WTC11 (cell line): Measurements from ENCODE around the gene RAI1. TPM values are rescaled to one million over a fixed set of nuclear protein-coding genes. Genes with fewer than 3 reads are reported as not detected.
A peak's percentile ranks its signal among the peaks of the same experiment; 100 is the strongest.

Experiments used
- ATAC-seq: fragments of 200-7000 bp; cut with Tn5 transposase; 2 replicates; pipeline ENCODE4 v1.10.0; 2021; ENCODE audit warnings: mild to moderate bottlenecking, moderate library complexity
- CTCF ChIA-PET: fragments of 300-600 bp; sonication (Branson Sonifier 250); formaldehyde crosslinking; loops from one replicate; lab custom pipeline; 2021; ENCODE audit warnings: antibody characterized with exemption; lab: Charles Lee
- POLR2A ChIA-PET: fragments of 350-600 bp; sonication (Branson Sonifier 250); formaldehyde crosslinking; loops from one replicate; lab custom pipeline; 2021; ENCODE audit warnings: antibody characterized with exemption; lab: Charles Lee
- DNase-seq: peaks from one replicate; pipeline ENCODE4 v3.0.0; 2021; ENCODE audit warnings: low spot score
- H3K27ac Mint-ChIP-seq: 2 replicates; pipeline ENCODE4 v1.8.0; 2021; ENCODE audit warnings: mixed read lengths
- H3K27me3 Mint-ChIP-seq: 2 replicates; pipeline ENCODE4 v1.8.0; 2021; ENCODE audit warnings: low read depth, mild to moderate bottlenecking, moderate library complexity, mixed read lengths
- H3K36me3 Mint-ChIP-seq: 2 replicates; pipeline ENCODE4 v1.8.0; 2021; ENCODE audit warnings: mixed read lengths
- H3K4me1 Mint-ChIP-seq: 2 replicates; pipeline ENCODE4 v1.8.0; 2022; ENCODE audit warnings: mixed read lengths
- H3K4me3 Mint-ChIP-seq: 2 replicates; pipeline ENCODE4 v1.8.0; 2021; ENCODE audit warnings: mild to moderate bottlenecking, moderate library complexity, mixed read lengths
- H3K9me3 Mint-ChIP-seq: 2 replicates; pipeline ENCODE4 v1.8.0; 2021; ENCODE audit warnings: mixed read lengths
- ATF1 ChIP-seq: sonication (generic); formaldehyde crosslinking; IDR thresholded peaks from 2 replicates; pipeline ENCODE4 v1.8.1; 2023; ENCODE audit warnings: mild to moderate bottlenecking, moderate library complexity, missing genetic modification reagents
- ATF3 ChIP-seq: sonication (generic); formaldehyde crosslinking; conservative IDR thresholded peaks from 2 replicates; pipeline ENCODE4 v1.8.1; 2022; ENCODE audit warnings: mild to moderate bottlenecking, missing genetic modification reagents
- ATF6 ChIP-seq: sonication (generic); formaldehyde crosslinking; IDR thresholded peaks from 2 replicates; pipeline ENCODE4 v1.8.1; 2023; ENCODE audit warnings: mild to moderate bottlenecking, missing genetic modification reagents
- CREB1 ChIP-seq: sonication (generic); formaldehyde crosslinking; IDR thresholded peaks from 2 replicates; pipeline ENCODE4 v1.8.0; 2023; ENCODE audit warnings: mild to moderate bottlenecking, missing genetic modification reagents
- CTCF ChIP-seq: fragments of 200-600 bp; IDR thresholded peaks from 2 replicates; pipeline ENCODE4 v1.8.0; 2022; ENCODE audit warnings: antibody characterized with exemption
- E2F5 ChIP-seq: sonication (generic); formaldehyde crosslinking; IDR thresholded peaks from 2 replicates; pipeline ENCODE4 v1.8.1; 2022; ENCODE audit warnings: mild to moderate bottlenecking, moderate library complexity, missing genetic modification reagents
- ESRRA ChIP-seq: sonication (generic); formaldehyde crosslinking; IDR thresholded peaks from 2 replicates; pipeline ENCODE4 v1.8.1; 2022; ENCODE audit warnings: mild to moderate bottlenecking, missing genetic modification reagents, borderline replicate concordance
- FOXJ3 ChIP-seq: sonication (generic); formaldehyde crosslinking; IDR thresholded peaks from 2 replicates; pipeline ENCODE4 v1.9.0; 2021; ENCODE audit warnings: missing genetic modification reagents, mild to moderate bottlenecking, borderline replicate concordance
- FOXK1 ChIP-seq: sonication (generic); formaldehyde crosslinking; IDR thresholded peaks from 2 replicates; pipeline ENCODE4 v1.8.0; 2022; ENCODE audit warnings: mild to moderate bottlenecking, moderate library complexity, missing genetic modification reagents
- NFATC4 ChIP-seq: fragments of 250-450 bp; sonication (Bioruptor Pico); IDR thresholded peaks from 2 replicates; pipeline ENCODE4 v1.9.0; 2021; ENCODE audit warnings: mild to moderate bottlenecking
- NFE2L1 ChIP-seq: sonication (generic); formaldehyde crosslinking; IDR thresholded peaks from 2 replicates; pipeline ENCODE4 v1.8.1; 2023; ENCODE audit warnings: missing genetic modification reagents
- NFYB ChIP-seq: sonication (generic); formaldehyde crosslinking; conservative IDR thresholded peaks from 2 replicates; pipeline ENCODE4 v1.8.0; 2022; ENCODE audit warnings: low read depth, missing genetic modification reagents
- OVOL2 ChIP-seq: fragments of 250-450 bp; sonication (Bioruptor Pico); IDR thresholded peaks from 2 replicates; pipeline ENCODE4 v1.9.0; 2021; ENCODE audit warnings: mild to moderate bottlenecking, borderline replicate concordance
- SMAD3 ChIP-seq: sonication (generic); formaldehyde crosslinking; IDR thresholded peaks from 2 replicates; pipeline ENCODE4 v1.8.0; 2022; ENCODE audit warnings: missing genetic modification reagents, mild to moderate bottlenecking, borderline replicate concordance
- SOX15 ChIP-seq: fragments of 250-450 bp; sonication (Bioruptor Pico); IDR thresholded peaks from 2 replicates; pipeline ENCODE4 v1.9.0; 2021; ENCODE audit warnings: mild to moderate bottlenecking
- SP1 ChIP-seq: sonication (generic); formaldehyde crosslinking; conservative IDR thresholded peaks from 2 replicates; pipeline ENCODE4 v1.8.1; 2022; ENCODE audit warnings: missing genetic modification reagents
- TEAD4 ChIP-seq: sonication (generic); formaldehyde crosslinking; IDR thresholded peaks from 2 replicates; pipeline ENCODE4 v1.8.0; 2022; ENCODE audit warnings: mild to moderate bottlenecking, missing genetic modification reagents
- ZNF138 ChIP-seq: sonication (generic); formaldehyde crosslinking; conservative IDR thresholded peaks from 2 replicates; pipeline ENCODE4 v1.8.1; 2022; ENCODE audit warnings: mild to moderate bottlenecking, moderate library complexity, missing genetic modification reagents
- ZNF317 ChIP-seq: sonication (generic); formaldehyde crosslinking; IDR thresholded peaks from 2 replicates; pipeline ENCODE4 v1.8.1; 2023; ENCODE audit warnings: low read depth, mild to moderate bottlenecking, moderate library complexity, missing genetic modification reagents, borderline replicate concordance
- ZNF416 ChIP-seq: fragments of 250-450 bp; sonication (Bioruptor Pico); IDR thresholded peaks from 2 replicates; pipeline ENCODE4 v1.9.0; 2021; ENCODE audit warnings: mild to moderate bottlenecking, inconsistent platforms
- ZNF423 ChIP-seq: fragments of 250-450 bp; sonication (Bioruptor Pico); IDR thresholded peaks from 2 replicates; pipeline ENCODE4 v2.1.2; 2022; ENCODE audit warnings: mild to moderate bottlenecking, moderate library complexity
- ZNF671 ChIP-seq: fragments of 250-450 bp; sonication (Bioruptor Pico); IDR thresholded peaks from 2 replicates; pipeline ENCODE4 v1.8.0; 2021; ENCODE audit warnings: mild to moderate bottlenecking
- total RNA-seq: library from RNA; stranded (reverse); gene quantifications from 3 replicates; pipeline ENCODE4 v1.2.3, GENCODE V29; 2021
- TF ChIP-seq, protein P1 (sequence below): fragments of 250-450 bp; sonication (Bioruptor Pico); IDR thresholded peaks from 2 replicates; pipeline ENCODE4 v2.1.2; 2022; ENCODE audit warnings: mild to moderate bottlenecking, moderate library complexity
- TF ChIP-seq, protein P2 (sequence below): fragments of 250-450 bp; sonication (Bioruptor Pico); IDR thresholded peaks from 2 replicates; pipeline ENCODE4 v1.9.0; 2021; ENCODE audit warnings: mild to moderate bottlenecking, borderline replicate concordance

Gene RAI1
- total RNA-seq, 1 experiment from 2014 or later = 12.7 TPM

GRCh38 chr17:17836250-17836817 is 155.1 kb downstream of the RAI1 start (continued):
- TF ChIP-seq CREB1 (CRISPR knock-in tag) (peak; percentile 85; the same call in 1 of the 2 replicates), ATF3 (CRISPR knock-in tag) (no peak), FOXJ3 (CRISPR knock-in tag) (no peak), ATF6 (CRISPR knock-in tag) (no peak), NFATC4 (CRISPR knock-in tag) (no peak), SOX15 (CRISPR knock-in tag) (no peak), OVOL2 (CRISPR knock-in tag) (0 out of 2 replicates have a peak, but pooled peaks have one; percentile 46)
- TF ChIP-seq, protein P1, sequence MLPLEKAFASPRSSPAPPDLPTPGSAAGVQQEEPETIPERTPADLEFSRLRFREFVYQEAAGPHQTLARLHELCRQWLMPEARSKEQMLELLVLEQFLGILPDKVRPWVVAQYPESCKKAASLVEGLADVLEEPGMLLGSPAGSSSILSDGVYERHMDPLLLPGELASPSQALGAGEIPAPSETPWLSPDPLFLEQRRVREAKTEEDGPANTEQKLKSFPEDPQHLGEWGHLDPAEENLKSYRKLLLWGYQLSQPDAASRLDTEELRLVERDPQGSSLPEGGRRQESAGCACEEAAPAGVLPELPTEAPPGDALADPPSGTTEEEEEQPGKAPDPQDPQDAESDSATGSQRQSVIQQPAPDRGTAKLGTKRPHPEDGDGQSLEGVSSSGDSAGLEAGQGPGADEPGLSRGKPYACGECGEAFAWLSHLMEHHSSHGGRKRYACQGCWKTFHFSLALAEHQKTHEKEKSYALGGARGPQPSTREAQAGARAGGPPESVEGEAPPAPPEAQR = no peak
- TF ChIP-seq, protein P2, sequence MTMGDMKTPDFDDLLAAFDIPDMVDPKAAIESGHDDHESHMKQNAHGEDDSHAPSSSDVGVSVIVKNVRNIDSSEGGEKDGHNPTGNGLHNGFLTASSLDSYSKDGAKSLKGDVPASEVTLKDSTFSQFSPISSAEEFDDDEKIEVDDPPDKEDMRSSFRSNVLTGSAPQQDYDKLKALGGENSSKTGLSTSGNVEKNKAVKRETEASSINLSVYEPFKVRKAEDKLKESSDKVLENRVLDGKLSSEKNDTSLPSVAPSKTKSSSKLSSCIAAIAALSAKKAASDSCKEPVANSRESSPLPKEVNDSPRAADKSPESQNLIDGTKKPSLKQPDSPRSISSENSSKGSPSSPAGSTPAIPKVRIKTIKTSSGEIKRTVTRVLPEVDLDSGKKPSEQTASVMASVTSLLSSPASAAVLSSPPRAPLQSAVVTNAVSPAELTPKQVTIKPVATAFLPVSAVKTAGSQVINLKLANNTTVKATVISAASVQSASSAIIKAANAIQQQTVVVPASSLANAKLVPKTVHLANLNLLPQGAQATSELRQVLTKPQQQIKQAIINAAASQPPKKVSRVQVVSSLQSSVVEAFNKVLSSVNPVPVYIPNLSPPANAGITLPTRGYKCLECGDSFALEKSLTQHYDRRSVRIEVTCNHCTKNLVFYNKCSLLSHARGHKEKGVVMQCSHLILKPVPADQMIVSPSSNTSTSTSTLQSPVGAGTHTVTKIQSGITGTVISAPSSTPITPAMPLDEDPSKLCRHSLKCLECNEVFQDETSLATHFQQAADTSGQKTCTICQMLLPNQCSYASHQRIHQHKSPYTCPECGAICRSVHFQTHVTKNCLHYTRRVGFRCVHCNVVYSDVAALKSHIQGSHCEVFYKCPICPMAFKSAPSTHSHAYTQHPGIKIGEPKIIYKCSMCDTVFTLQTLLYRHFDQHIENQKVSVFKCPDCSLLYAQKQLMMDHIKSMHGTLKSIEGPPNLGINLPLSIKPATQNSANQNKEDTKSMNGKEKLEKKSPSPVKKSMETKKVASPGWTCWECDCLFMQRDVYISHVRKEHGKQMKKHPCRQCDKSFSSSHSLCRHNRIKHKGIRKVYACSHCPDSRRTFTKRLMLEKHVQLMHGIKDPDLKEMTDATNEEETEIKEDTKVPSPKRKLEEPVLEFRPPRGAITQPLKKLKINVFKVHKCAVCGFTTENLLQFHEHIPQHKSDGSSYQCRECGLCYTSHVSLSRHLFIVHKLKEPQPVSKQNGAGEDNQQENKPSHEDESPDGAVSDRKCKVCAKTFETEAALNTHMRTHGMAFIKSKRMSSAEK (CRISPR knock-in tag) = 0 out of 2 replicates have a peak, but pooled peaks have one; percentile 32
- TF ChIP-seq, all 79 proteins: peak for 32

- peak; percentile 49 for ATAC-seq
- Mint-ChIP-seq H3K27ac (peak within 1 kb of the TSS; percentile 100), H3K27me3 (no peaks in the 10 kb centered on the region), H3K4me3 (peak within 1 kb of the TSS; percentile 69), H3K9me3 (no peaks in the 10 kb centered on the region), H3K36me3 (peaks cover 21% of the 10 kb centered on the region), H3K4me1 (peaks cover 73% of the 10 kb centered on the region)
- ChIA-PET CTCF (interaction anchor here (0.8 to 3.6 kb wide), 16 partner anchors 9 to 340 kb away, joined by 3 to 37 read pairs (median 4); no protein-coding TSS in a partner anchor), POLR2A (interaction anchor here (0.9 to 4.8 kb wide), 19 partner anchors 9 to 137 kb away, joined by 3 to 137 read pairs (median 6); no protein-coding TSS in a partner anchor)
- DNase-seq = peak; percentile 87
- TF ChIP-seq ATF1 (CRISPR knock-in tag) (no peak), E2F5 (CRISPR knock-in tag) (0 out of 2 replicates have a peak, but pooled peaks have one; percentile 23), ZNF317 (CRISPR knock-in tag) (no peak), TEAD4 (CRISPR knock-in tag) (no peak), CTCF (no peak), ESRRA (CRISPR knock-in tag) (peak; percentile 64; the same call in 1 of the 2 replicates), SMAD3 (CRISPR knock-in tag) (no peak), SP1 (CRISPR knock-in tag) (0 out of 2 replicates have a peak, but pooled peaks have one; percentile 5), NFYB (CRISPR knock-in tag) (no peak), FOXK1 (no peak), ATF3 (CRISPR knock-in tag) (no peak), ZNF423 (CRISPR knock-in tag) (no peak), ZNF671 (CRISPR knock-in tag) (no peak), NFE2L1 (no peak), ZNF416 (0 out of 2 replicates have a peak, but pooled peaks have one; percentile 7), ZNF138 (CRISPR knock-in tag) (no peak)
Measured at GRCh38 chr17:17836818-17837379, 155.6 kb downstream of the RAI1 start, which contains the start of gene SREBF1. Gene SREBF1 (minus strand): TSS chr17:17836986. CDS start chr17:17836817, 169 bp downstream.
